Upper lobe of left lung (tissue), 6 donors: ENCODE results near the gene YPEL3. TPM values are rescaled to one million over a fixed set of nuclear protein-coding genes. Genes with fewer than 3 reads are reported as not detected.

Source experiments
- ATAC-seq, 2 donors: fragments of 200-7000 bp; cut with Tn5 transposase; one replicate each; pipeline ENCODE4 v1.9.1; 2022; ENCODE audit warnings: mild to moderate bottlenecking in 2 of 2, moderate library complexity in 2 of 2; ENCODE audit not compliant: low FRiP score in 2 of 2
- DNase-seq, 2 donors: peaks; one replicate each; pipeline ENCODE4 v3.0.0-alpha.2; 2019 to 2020
- H3K27ac ChIP-seq, 4 donors: fragments of 200-600 bp; sonication (generic); one replicate each; pipeline ENCODE4 v1.5.1; 2016 to 2019
- H3K27me3 ChIP-seq, 4 donors: fragments of 200-600 bp; sonication (generic); one replicate each; pipeline ENCODE4 v1.5.1; 2017 to 2019
- H3K36me3 ChIP-seq, 4 donors: fragments of 200-600 bp; sonication (generic); one replicate each; pipeline ENCODE4 v1.5.1; 2016 to 2019
- H3K4me1 ChIP-seq, 4 donors: fragments of 200-600 bp; sonication (generic); one replicate each; pipeline ENCODE4 v1.5.1; 2018 to 2019
- H3K4me3 ChIP-seq, 4 donors: fragments of 200-600 bp; sonication (generic); one replicate each; pipeline ENCODE4 v1.5.1; 2017 to 2019; ENCODE audit warnings: mild to moderate bottlenecking in 2 of 4, moderate library complexity in 1 of 4
- H3K9me3 ChIP-seq, 4 donors: fragments of 200-600 bp; sonication (generic); one replicate each; pipeline ENCODE4 v1.5.1; 2018 to 2019
- CTCF ChIP-seq, 6 experiments: fragments of 450-650 bp in 4 of 6; fragments of 200-600 bp in 2 of 6; sonication (generic) in 2 of 6; IDR thresholded peaks; one replicate each; pipeline ENCODE4 v1.5.1; 2016 to 2019; ENCODE audit warnings: antibody characterized with exemption in 6 of 6
- EP300 ChIP-seq, 4 donors: sonication (generic); formaldehyde crosslinking; IDR thresholded peaks; one replicate each; pipeline ENCODE4 v1.5.1; 2017; ENCODE audit warnings: antibody characterized with exemption in 4 of 4, control low read depth in 2 of 4
- POLR2A ChIP-seq, 4 donors: fragments of 450-650 bp; IDR thresholded peaks; one replicate each; pipeline ENCODE4 v1.5.1; 2016 to 2017; ENCODE audit warnings: antibody characterized with exemption in 4 of 4, mild to moderate bottlenecking in 2 of 4
- POLR2AphosphoS5 ChIP-seq, 2 donors: sonication (generic); formaldehyde crosslinking; IDR thresholded peaks; one replicate each; pipeline ENCODE4 v1.5.1; 2017; ENCODE audit warnings: antibody characterized with exemption in 2 of 2
- WGBS, 2 donors: methylation state at CpG; one replicate each; pipeline ENCODE4 v1.1.5; 2017 to 2018; 5-methylcytosine and 5-hydroxymethylcytosine counted together
- total RNA-seq, 6 donors: library from RNA; depleted of rRNA in 4 of 6; stranded (reverse); fragments of >200 nt in 4 of 6; gene quantifications; one replicate each; pipeline versions ENCODE4 v1.1.0 to v1.2.1, GENCODE V29; 2016 to 2021
- donor health status: DM: no; HTN: no; CAD: no; lungs with moderate emphysema.
- donor health status: DM: no; HTN: yes; CAD: no; lungs with severe emphysema.

YPEL3 gene
- total RNA-seq, 6 donors from 2014 or later: 81.5 to 228 (median 116) TPM

GRCh38 chr16:30096862-30097563 lies 1.0 kb upstream of the YPEL3 start:
- peaks cover 0 to 26% (median 13%) of the 10 kb centered on the region in 4 donors for H3K9me3 ChIP-seq
- H3K27ac ChIP-seq: peak overlapping the region; percentile 91 to 99 (median 94)
- H3K27me3 ChIP-seq: no peaks in the 10 kb centered on the region
- peaks cover 27 to 42% (median 35%) of the 10 kb centered on the region in 4 donors for H3K4me1 ChIP-seq
- ATAC-seq: no peak
- 85 to 92% methylated on average over 18 of the region's 18 CpGs for WGBS, 2 donors
- DNase-seq: no peak
- TF ChIP-seq POLR2AphosphoS5 (IDR thresholded peaks at IDR 0.05) (no peak), EP300 (IDR thresholded peaks at IDR 0.05) (no peak), POLR2A (IDR thresholded peaks at IDR 0.05) (no peak)
- peak overlapping the region in 3 of 4 donors; percentile 57 to 85 (median 80) for H3K4me3 ChIP-seq
- H3K36me3 ChIP-seq: peaks cover 2 to 16% (median 9%) of the 10 kb centered on the region in 4 donors

GRCh38 chr16:30095166-30096078 lies 591 bp downstream of the YPEL3 start:
- Histone ChIP-seq H3K4me3 (peak overlapping the region; percentile 57 to 85 (median 80)), H3K9me3 (peaks cover 0 to 26% (median 13%) of the 10 kb centered on the region in 4 donors), H3K36me3 (peaks cover 2 to 16% (median 9%) of the 10 kb centered on the region in 4 donors), H3K27ac (peak overlapping the region; percentile 91 to 99 (median 96)), H3K4me1 (peaks cover 38 to 58% (median 43%) of the 10 kb centered on the region in 4 donors), H3K27me3 (no peaks in the 10 kb centered on the region)
- WGBS, 2 donors: 10 to 11% methylated on average over 1 to 30 of the region's 47 CpGs
- TF ChIP-seq POLR2A (IDR thresholded peaks at IDR 0.05): no peak
- TF ChIP-seq CTCF (IDR thresholded peaks at IDR 0.05): no peak
- TF ChIP-seq EP300 (IDR thresholded peaks at IDR 0.05): no peak
- TF ChIP-seq POLR2AphosphoS5 (IDR thresholded peaks at IDR 0.05): no peak
- ATAC-seq (no peak), DNase-seq (peak in 1 of 2 donors; percentile 84)

GRCh38 chr16:30094541-30095165 lies 1.4 kb downstream of the YPEL3 start:
- 71 to 79% methylated on average over 3 to 11 of the region's 11 CpGs for WGBS, 2 donors
- Histone ChIP-seq H3K4me1 (peaks cover 38 to 60% (median 45%) of the 10 kb centered on the region in 4 donors), H3K9me3 (peaks cover 0 to 26% (median 13%) of the 10 kb centered on the region in 4 donors), H3K4me3 (peak overlapping the region; percentile 57 to 85 (median 80)), H3K36me3 (peaks cover 2 to 16% (median 9%) of the 10 kb centered on the region in 4 donors), H3K27me3 (no peaks in the 10 kb centered on the region), H3K27ac (peak overlapping the region; percentile 91 to 99 (median 96))
- DNase-seq: peak in 1 of 2 donors; percentile 81
- no peak for TF ChIP-seq POLR2A (IDR thresholded peaks at IDR 0.05)
- no peak for ATAC-seq

GRCh38 chr16:30092373-30093010 lies 3.5 kb downstream of the YPEL3 start:
- Histone ChIP-seq H3K27me3 (no peaks in the 10 kb centered on the region), H3K9me3 (peaks cover 0 to 13% (median 6%) of the 10 kb centered on the region in 4 donors), H3K4me1 (peaks cover 38 to 60% (median 45%) of the 10 kb centered on the region in 4 donors), H3K27ac (peak overlapping the region; percentile 81 to 99 (median 96)), H3K36me3 (peaks cover 2 to 16% (median 9%) of the 10 kb centered on the region in 4 donors), H3K4me3 (peak overlapping the region; percentile 14 to 58 (median 54))
- TF ChIP-seq POLR2AphosphoS5 (IDR thresholded peaks at IDR 0.05) (peak; percentile 81 to 93), EP300 (IDR thresholded peaks at IDR 0.05) (peak in 1 of 4 donors; percentile 64), CTCF (IDR thresholded peaks at IDR 0.05) (peak; percentile 58 to 84 (median 74)), POLR2A (IDR thresholded peaks at IDR 0.05) (peak in 1 of 4 donors; percentile 40)
- DNase-seq: peak; percentile 95 to 96
- ATAC-seq: peak; percentile 79 to 89
- 4% methylated on average over 12 to 22 of the region's 22 CpGs for WGBS, 2 donors
